Measurements from ENCODE around the gene TUBG2. TPM values are rescaled to one million over a fixed set of nuclear protein-coding genes. Genes with fewer than 3 reads are reported as not detected.
A peak's percentile ranks its signal among the peaks of the same experiment; 100 is the strongest.

The TUBG2 gene
- total and polyA plus RNA-seq, 12 donors = 14.5 to 65.1 (median 45.6) TPM

DNA sequence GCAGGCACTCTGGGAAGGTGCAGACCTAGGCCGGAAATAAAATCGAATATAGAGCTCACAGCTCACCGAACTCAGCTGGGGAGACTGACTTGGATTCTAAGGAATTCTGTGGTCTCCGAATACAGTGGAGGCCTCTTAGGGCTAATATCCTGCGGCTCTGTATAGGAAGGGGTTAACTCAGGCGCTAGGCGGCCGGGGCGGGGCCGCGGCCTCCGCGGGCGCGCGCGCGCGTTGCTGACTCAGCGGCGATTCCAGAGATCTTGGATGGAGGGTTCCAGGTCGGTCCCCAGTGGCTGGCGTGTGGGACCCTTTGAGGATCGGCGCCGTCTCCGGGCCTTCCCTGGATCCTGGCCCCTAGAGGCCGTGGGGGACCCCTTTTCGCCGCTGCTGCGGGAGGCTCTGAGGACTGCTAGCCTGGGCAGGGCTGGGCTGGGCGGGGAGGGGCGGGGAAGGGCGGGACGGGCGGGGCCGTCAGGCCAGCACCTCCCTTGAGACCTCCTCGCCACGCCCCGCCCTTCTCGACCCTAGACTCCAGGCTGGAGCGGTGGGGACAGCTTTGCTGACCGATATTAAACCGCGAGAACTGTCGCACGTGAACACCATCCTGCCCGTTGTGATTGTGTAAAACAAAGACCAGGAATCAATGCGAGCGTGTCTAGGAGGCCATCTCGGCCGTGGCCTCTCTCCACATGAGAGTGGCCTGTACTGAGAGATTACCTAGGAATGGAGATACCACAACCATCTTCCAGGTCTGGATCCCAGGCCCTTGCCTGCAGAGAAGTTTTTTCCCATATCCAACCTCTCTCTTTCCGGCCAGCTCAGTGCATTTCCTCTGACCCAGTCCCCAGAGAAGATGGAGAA is 19.1 kb downstream of the TUBG2 start:
- 0 to 2% (median 1%) methylated on average over 6 to 53 of the region's 53 CpGs for WGBS, 4 donors
- peak overlapping the region; percentile 84 to 96 (median 91) for H3K27ac ChIP-seq
- intact Hi-C loops (cut with DNase I) = loop anchor here in 1 of 2 donors (10.0 kb wide), 1 partner anchor 93 kb away; no protein-coding TSS in a partner anchor
- peak; percentile 88 to 95 (median 91) for DNase-seq
- no peaks in the 10 kb centered on the region for H3K27me3 ChIP-seq
- peaks cover 0 to 5% of the 10 kb centered on the region in 2 donors for H3K36me3 ChIP-seq (replicated peaks in 1 of 2)
- H3K4me1 ChIP-seq (replicated peaks in 1 of 2) = peaks cover 53 to 79% of the 10 kb centered on the region in 2 donors
- peak overlapping the region in 3 of 4 donors; percentile 30 to 95 (median 49) for H3K4me3 ChIP-seq
- H3K9me3 ChIP-seq (replicated peaks in 1 of 3) = no peaks in the 10 kb centered on the region
- TF ChIP-seq, protein P1, sequence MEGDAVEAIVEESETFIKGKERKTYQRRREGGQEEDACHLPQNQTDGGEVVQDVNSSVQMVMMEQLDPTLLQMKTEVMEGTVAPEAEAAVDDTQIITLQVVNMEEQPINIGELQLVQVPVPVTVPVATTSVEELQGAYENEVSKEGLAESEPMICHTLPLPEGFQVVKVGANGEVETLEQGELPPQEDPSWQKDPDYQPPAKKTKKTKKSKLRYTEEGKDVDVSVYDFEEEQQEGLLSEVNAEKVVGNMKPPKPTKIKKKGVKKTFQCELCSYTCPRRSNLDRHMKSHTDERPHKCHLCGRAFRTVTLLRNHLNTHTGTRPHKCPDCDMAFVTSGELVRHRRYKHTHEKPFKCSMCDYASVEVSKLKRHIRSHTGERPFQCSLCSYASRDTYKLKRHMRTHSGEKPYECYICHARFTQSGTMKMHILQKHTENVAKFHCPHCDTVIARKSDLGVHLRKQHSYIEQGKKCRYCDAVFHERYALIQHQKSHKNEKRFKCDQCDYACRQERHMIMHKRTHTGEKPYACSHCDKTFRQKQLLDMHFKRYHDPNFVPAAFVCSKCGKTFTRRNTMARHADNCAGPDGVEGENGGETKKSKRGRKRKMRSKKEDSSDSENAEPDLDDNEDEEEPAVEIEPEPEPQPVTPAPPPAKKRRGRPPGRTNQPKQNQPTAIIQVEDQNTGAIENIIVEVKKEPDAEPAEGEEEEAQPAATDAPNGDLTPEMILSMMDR (IDR thresholded peaks at IDR 0.05) = no peak
- peak; percentile 15 to 61 for TF ChIP-seq POLR2A (IDR thresholded peaks at IDR 0.05)

DNA sequence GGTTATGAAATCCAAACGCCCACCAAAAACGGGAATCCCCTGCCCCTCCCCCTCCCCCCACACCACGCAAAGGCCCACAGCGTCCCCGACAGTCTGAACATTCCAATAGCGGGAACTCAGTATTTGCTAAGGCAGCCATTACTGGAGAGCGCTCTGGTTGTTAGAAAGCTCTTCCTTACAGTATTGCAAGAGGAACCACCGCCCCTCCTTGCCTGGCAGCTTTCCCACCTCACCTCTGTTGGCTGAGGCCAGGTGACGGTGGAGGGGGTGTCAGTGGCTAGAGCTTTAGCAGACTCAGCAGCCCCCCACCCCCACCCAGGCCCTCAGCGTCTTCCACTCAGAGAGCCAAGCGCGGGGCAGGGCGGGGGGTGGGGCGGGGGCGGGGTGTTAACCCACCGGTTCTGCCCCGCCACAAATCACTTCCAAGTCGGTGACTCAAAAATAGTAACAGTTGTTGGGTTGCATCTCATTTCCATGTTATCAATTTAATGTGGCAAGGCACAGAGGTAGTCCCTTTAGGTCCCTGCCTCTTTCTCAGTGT is 19.9 kb downstream of the TUBG2 start:
- no peaks in the 10 kb centered on the region for H3K27me3 ChIP-seq
- WGBS, 4 donors = 15 to 26% (median 21%) methylated on average over 10 to 18 of the region's 18 CpGs
- no peaks in the 10 kb centered on the region for H3K36me3 ChIP-seq (replicated peaks in 1 of 2)
- H3K27ac ChIP-seq = peak overlapping the region; percentile 80 to 96 (median 91)
- peak overlapping the region in 2 of 4 donors; percentile 49 to 95 for H3K4me3 ChIP-seq
- peak in 5 of 7 donors; percentile 36 to 81 (median 57) for DNase-seq
- H3K9me3 ChIP-seq (replicated peaks in 1 of 3) = no peaks in the 10 kb centered on the region
- TF ChIP-seq, protein P1 (IDR thresholded peaks at IDR 0.05) = no peak
- no peak for TF ChIP-seq POLR2A (IDR thresholded peaks at IDR 0.05)
- intact Hi-C loops (cut with DNase I) = loop anchor here in 1 of 2 donors (10.0 kb wide), 1 partner anchor 94 kb away; no protein-coding TSS in a partner anchor
- peaks cover 47 to 77% of the 10 kb centered on the region in 2 donors for H3K4me1 ChIP-seq (replicated peaks in 1 of 2)

DNA sequence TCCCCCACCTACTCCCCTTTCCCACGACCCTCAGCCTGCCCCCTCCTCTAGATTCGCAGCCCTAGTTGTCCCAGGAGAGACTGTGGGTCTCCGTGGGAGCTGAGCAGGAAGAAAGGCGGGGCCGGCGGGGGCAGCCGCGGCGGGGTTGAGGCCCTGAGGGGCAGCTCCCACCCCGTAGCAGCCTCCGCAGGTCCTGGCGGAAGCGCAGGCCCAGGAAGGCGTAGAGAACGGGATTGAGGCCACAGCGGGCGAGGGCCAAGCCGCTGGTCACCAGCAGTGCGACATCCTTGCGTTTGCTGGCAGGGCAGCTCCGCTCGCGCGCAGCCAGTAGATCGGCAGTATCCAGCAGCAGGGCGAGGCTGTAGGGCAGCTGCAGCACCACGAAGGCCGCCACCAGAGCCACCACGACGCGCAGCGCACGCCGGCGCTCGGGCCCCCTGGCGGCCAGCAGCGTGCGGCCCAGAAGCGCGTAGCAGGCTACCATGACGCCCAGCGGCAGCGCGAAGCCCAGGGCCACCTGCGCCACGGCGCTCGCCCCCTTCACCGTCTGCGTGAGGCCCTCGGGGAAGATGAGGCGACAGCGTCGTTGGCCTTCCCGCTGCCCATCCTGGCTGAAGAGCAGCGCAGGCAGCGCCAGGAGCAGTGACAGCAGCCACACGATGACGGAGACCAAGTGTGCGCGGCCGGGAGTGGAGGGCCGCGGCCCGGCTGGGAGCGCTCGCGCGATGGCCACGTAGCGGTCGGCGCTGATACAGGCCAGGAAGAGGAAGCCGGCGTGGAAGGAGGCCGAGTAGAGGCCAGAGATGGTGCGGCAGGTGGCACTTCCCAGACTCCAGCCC is 20.6 kb downstream of the TUBG2 start:
- H3K9me3 ChIP-seq (replicated peaks in 1 of 3) = no peaks in the 10 kb centered on the region
- WGBS, 4 donors = 5 to 11% (median 6%) methylated on average over 8 to 78 of the region's 78 CpGs
- H3K27ac ChIP-seq = peak overlapping the region; percentile 80 to 96 (median 91)
- TF ChIP-seq, protein P1 (IDR thresholded peaks at IDR 0.05) = peak; percentile 62 to 98 (median 86)
- peak; percentile 40 to 60 for TF ChIP-seq POLR2A (IDR thresholded peaks at IDR 0.05)
- peak overlapping the region in 1 of 4 donors; percentile 95 for H3K4me3 ChIP-seq
- no peaks in the 10 kb centered on the region for H3K27me3 ChIP-seq
- peak; percentile 79 to 91 (median 86) for DNase-seq
- H3K36me3 ChIP-seq (replicated peaks in 1 of 2) = no peaks in the 10 kb centered on the region
- intact Hi-C loops (cut with DNase I) = loop anchor here (5.0 to 10.0 kb wide), 3 partner anchors 72 to 97 kb away; partner anchors contain the start of genes RETREG3 (in 1 of the 2) and TUBG1 (in 1 of the 2)
- peaks cover 40 to 70% of the 10 kb centered on the region in 2 donors for H3K4me1 ChIP-seq (replicated peaks in 1 of 2)

All from adrenal gland (tissue), 12 donors.